Left ventricle myocardium inferior (tissue), 1 donor: ENCODE results near the gene PLEKHN1. TPM values are rescaled to one million over a fixed set of nuclear protein-coding genes. Genes with fewer than 3 reads are reported as not detected.

Experiments
- DNase-seq: peaks from one replicate; pipeline ENCODE4 v3.0.0-alpha.2; 2020
- H3K27ac ChIP-seq: fragments of 200-600 bp; replicated peaks from 2 replicates; pipeline ENCODE4 v1.8.0; 2021
- H3K27me3 ChIP-seq: fragments of 200-600 bp; 2 replicates; pipeline ENCODE4 v1.8.0; 2021; ENCODE audit warnings: low read depth
- H3K36me3 ChIP-seq: fragments of 200-600 bp; 2 replicates; pipeline ENCODE4 v1.8.0; 2021
- H3K4me1 ChIP-seq: fragments of 200-600 bp; 2 replicates; pipeline ENCODE4 v1.8.0; 2021
- H3K4me3 ChIP-seq: fragments of 200-600 bp; 2 replicates; pipeline ENCODE4 v1.8.0; 2021; ENCODE audit warnings: mild to moderate bottlenecking, moderate library complexity
- H3K9me3 ChIP-seq: fragments of 200-600 bp; replicated peaks from 2 replicates; pipeline ENCODE4 v1.8.0; 2021
- intact Hi-C: fragments of 100-400 bp; cut with micrococcal nuclease; formaldehyde crosslinking; loops from one replicate; pipeline ENCODE4 v1.11.0; 2022
- total RNA-seq: library from RNA; stranded (reverse); fragmentation: NEBNext Ultra II Directional; extraction: Animal tissue kit (Norgen Biotek cat#: 25700); gene quantifications from one replicate; pipeline ENCODE4 v1.2.1, GENCODE V29; 2021
- TF ChIP-seq, protein P1 (sequence below): fragments of 200-600 bp; IDR thresholded peaks from 2 replicates; pipeline ENCODE4 v1.8.0; 2021; ENCODE audit warnings: antibody characterized with exemption, mild to moderate bottlenecking, borderline replicate concordance
- donor health status: DM: no; HTN: yes; CAD: no; lungs with severe emphysema.

Gene PLEKHN1
- total RNA-seq, 1 donor from 2014 or later: not detected

DNA sequence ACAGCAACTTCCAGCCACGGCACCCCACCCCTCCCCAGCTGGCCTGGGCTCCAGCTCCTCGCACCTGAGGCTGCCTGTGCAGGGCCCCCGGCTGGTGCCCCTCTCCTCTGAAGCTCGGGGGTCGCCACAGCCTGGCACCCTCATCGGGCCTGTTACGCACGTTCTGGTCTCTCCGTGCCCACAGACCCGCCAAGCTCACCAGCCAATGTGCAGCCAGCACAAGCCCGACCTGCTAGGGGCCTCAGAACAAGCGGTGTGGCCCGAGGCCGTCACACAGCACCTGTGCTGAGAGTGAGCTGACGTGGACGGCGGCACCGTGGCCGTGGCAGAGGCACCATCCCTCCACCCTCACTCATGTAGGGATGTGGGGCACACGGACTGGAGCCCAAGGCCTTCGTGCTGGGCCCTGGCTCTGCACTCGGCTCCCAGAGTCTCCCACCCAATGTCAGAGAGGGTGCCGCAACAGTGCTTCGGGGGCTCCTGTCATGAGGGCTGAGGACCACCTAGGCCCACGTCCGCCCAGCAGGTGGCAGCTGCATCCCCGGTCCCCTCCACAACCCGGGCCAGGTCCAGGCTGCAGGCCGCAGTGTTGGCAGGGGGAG is 46.9 kb upstream of the PLEKHN1 start:
- no peak for DNase-seq
- Histone ChIP-seq H3K27ac (no peak overlapping the region), H3K4me3 (no peak overlapping the region), H3K9me3 (no peaks in the 10 kb centered on the region), H3K27me3 (peaks cover 100% of the 10 kb centered on the region), H3K4me1 (peaks cover 40% of the 10 kb centered on the region), H3K36me3 (no peaks in the 10 kb centered on the region)
- intact Hi-C loops: no loop called here
- TF ChIP-seq, protein P1, sequence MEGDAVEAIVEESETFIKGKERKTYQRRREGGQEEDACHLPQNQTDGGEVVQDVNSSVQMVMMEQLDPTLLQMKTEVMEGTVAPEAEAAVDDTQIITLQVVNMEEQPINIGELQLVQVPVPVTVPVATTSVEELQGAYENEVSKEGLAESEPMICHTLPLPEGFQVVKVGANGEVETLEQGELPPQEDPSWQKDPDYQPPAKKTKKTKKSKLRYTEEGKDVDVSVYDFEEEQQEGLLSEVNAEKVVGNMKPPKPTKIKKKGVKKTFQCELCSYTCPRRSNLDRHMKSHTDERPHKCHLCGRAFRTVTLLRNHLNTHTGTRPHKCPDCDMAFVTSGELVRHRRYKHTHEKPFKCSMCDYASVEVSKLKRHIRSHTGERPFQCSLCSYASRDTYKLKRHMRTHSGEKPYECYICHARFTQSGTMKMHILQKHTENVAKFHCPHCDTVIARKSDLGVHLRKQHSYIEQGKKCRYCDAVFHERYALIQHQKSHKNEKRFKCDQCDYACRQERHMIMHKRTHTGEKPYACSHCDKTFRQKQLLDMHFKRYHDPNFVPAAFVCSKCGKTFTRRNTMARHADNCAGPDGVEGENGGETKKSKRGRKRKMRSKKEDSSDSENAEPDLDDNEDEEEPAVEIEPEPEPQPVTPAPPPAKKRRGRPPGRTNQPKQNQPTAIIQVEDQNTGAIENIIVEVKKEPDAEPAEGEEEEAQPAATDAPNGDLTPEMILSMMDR: no peak

DNA sequence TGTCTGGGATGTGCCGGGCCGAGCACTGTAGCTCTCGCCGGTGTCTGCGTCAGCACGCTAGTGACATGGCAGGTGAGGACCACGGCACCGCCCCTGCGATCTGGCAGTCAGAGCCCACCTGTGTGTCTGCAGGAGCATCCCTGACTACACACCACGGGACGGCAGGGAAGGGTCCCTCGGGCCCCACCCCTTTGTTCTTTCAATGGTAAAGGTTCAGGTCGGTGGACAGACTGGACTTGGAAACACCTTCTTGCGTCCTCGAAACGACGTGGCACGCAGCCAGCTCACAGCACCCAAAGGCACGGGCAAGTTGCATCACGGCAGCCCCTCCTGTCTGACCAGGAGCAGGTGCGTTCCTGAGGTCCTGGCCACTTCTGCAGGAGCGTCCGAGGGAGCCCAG is 46.3 kb upstream of the PLEKHN1 start:
- no peak for DNase-seq
- H3K4me1 ChIP-seq: peaks cover 47% of the 10 kb centered on the region
- no peak overlapping the region for H3K4me3 ChIP-seq
- H3K27ac ChIP-seq: no peak overlapping the region
- TF ChIP-seq, protein P1: no peak
- H3K27me3 ChIP-seq: peaks cover 100% of the 10 kb centered on the region
- no peaks in the 10 kb centered on the region for H3K36me3 ChIP-seq
- H3K9me3 ChIP-seq: no peaks in the 10 kb centered on the region
- intact Hi-C loops: no loop called here

DNA sequence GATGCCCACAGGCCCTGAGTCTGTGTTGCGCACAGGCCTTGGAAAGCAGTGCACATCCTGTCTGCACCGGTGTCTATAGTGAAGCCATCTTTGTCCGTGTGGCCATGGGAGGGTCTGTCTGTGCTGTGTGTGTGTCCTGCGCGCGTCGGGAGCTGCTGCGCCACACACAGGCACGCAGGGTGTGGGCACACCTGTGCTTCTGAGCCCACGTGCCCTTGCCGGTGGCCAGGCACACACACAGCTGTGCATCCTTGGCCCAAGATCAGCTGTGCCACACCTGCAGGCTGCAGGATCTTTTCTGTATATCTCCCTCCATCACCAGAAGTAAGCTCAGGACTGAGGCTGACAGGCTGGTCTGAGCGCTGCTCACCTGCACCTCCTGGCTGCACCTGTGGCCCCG is 45.8 kb upstream of the PLEKHN1 start:
- peaks cover 51% of the 10 kb centered on the region for H3K4me1 ChIP-seq
- intact Hi-C loops: no loop called here

DNA sequence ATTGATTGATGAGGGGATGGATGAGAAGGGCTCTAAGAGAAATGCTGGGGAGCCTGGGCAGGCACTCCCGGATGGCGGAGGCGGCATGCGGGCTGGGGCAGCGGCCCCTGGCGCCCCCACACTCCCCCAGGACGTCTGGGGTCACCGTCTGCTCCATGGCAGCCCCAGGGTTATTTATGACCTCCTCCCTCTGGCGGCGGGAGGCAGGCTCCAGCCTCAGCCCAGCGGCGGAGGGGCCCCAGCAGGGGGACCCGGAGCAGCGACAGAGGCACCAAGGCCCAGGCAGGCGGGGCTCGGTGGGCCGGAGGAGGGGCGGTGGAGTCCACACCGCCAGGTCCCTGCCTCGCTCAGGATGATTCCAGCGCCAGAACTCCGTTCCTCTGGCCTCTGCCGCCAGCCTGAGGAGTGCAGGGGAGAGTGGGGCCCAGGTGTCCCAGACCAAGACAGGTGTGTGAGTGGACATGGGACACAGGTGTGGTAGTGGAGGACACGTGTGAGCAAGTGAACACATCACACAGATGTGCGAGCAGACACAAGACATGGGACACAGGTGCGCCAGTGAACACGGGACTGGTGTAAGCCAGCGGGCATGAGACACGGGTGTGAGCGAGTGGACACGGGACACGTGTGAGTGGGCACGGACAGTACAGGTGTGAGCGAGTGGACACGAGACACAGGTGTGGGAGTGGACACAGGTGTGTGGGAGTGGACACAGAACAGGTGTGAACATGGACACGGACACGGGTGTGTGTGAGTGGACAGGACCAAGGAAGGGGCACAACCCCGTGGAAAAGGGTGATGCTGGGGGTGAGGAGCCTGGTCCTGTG is 45.1 kb upstream of the PLEKHN1 start:
- Histone ChIP-seq H3K36me3 (no peaks in the 10 kb centered on the region), H3K27ac (no peak overlapping the region), H3K4me1 (peaks cover 56% of the 10 kb centered on the region), H3K9me3 (no peaks in the 10 kb centered on the region), H3K4me3 (peak overlapping the region; percentile 47), H3K27me3 (peaks cover 100% of the 10 kb centered on the region)
- TF ChIP-seq, protein P1: peak; percentile 77
- intact Hi-C loops: no loop called here
- DNase-seq: peak; percentile 70

More for the DNA sequence above, 45.8 kb upstream of the PLEKHN1 start:
- Histone ChIP-seq H3K4me3 (peak overlapping the region; percentile 47), H3K9me3 (no peaks in the 10 kb centered on the region), H3K27me3 (peaks cover 100% of the 10 kb centered on the region), H3K27ac (no peak overlapping the region), H3K36me3 (no peaks in the 10 kb centered on the region)
- no peak for DNase-seq
- TF ChIP-seq, protein P1: no peak

DNA sequence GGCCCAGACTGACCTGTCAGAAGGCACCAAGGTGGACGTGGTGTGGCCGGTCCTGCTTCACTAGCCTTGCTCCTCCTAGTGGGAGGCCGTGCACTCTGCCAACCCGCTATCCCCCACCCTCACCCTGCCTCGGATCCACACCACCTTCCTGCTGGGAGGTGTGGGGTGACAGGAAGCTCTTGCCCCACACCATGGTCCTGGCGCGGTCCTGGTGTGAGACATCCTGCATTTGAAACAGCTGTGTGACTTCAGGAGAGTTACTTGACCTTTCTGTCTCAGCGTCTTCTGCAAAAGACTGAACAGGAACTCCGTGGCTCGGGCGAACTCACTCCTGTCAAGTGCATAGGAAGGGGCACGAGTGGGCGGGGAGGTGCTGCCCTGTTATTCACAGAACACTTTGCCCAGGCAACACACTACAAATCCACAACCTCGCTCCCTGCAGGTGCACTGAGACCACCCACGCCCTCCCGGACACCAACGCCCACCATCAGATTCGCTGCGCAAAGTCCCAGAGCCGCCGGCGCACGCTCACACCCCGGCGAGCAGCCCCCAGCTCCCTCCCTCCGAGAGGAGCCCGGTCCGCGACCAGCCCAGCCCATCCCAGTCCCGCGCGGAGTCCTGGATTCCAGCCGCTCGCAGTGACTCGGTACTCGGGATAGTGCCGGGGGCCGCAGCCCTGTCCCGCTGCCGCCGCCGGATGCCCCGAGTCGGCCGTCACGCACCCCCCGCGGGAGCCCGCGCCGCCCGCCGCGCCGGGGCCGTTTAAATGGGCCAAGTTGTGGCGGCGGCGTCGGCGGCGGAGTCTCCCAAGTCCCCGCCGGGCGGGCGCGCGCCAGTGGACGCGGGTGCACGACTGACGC is 42.9 kb upstream of the PLEKHN1 start, which contains the start of gene SAMD11:
TSS of gene SAMD11 (plus strand) at position 793 of the 860 bp plus-strand sequence. CDS start 509 bp downstream, outside the sequence.
- peaks cover 49% of the 10 kb centered on the region for H3K4me1 ChIP-seq
- H3K27ac ChIP-seq: no peak within 1 kb of the TSS
- peak within 1 kb of the TSS; percentile 67 for H3K4me3 ChIP-seq
- H3K36me3 ChIP-seq: no peaks in the 10 kb centered on the region
- peaks cover 98% of the 10 kb centered on the region for H3K27me3 ChIP-seq
- H3K9me3 ChIP-seq: no peaks in the 10 kb centered on the region
- TF ChIP-seq, protein P1: no peak
- intact Hi-C loops: no loop called here
- DNase-seq: peak; percentile 92
